ENCODE data around the gene SMPDL3A.
"Not testable (repeated sequence)": the region's sequence is repeated elsewhere in the genome, so short reads cannot be mapped to it uniquely, and the experiment has no call there.

The SMPDL3A gene, protein sequence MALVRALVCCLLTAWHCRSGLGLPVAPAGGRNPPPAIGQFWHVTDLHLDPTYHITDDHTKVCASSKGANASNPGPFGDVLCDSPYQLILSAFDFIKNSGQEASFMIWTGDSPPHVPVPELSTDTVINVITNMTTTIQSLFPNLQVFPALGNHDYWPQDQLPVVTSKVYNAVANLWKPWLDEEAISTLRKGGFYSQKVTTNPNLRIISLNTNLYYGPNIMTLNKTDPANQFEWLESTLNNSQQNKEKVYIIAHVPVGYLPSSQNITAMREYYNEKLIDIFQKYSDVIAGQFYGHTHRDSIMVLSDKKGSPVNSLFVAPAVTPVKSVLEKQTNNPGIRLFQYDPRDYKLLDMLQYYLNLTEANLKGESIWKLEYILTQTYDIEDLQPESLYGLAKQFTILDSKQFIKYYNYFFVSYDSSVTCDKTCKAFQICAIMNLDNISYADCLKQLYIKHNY

DNA sequence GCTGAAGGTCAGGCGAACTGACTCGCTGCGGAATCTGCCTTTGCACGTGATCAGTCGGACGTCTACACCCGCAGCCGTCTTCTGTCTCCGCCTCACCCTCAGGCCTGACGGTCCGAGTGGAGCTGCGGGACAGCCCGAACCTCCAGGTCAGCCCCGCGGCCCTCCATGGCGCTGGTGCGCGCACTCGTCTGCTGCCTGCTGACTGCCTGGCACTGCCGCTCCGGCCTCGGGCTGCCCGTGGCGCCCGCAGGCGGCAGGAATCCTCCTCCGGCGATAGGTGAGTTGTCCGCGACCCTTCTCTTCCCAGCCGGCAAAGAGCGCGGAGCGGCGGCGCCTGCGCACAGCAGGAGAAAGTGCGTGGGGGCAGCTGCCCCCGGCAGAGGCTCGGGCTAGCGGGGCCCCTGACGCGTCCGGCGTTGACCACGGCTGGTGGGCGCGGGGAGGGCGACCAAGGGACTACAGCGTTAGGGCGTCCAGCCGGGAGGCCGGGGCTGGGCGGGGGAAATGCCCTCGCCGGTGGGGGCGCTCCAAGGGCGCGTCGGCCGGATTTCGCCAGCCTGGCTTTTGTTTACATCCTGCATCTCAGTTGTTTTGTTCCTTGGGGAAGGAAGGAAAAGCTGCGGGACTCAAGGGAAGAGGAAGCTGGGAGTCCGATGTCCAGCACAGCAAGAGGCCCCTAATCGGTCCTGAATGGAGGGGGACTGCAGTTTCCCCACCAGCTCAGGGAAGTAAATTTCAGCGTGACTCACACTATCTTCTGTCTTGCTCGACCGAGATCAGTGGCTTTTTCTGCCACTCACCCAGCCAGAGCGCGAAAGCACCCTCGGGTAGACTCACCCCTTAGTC is at the start of gene SMPDL3A:
SMPDL3A (plus strand) TSS at position 77 of the 846 bp plus-strand sequence; CDS start at position 166, 89 bp downstream.
- TF ChIP-seq, protein P1, sequence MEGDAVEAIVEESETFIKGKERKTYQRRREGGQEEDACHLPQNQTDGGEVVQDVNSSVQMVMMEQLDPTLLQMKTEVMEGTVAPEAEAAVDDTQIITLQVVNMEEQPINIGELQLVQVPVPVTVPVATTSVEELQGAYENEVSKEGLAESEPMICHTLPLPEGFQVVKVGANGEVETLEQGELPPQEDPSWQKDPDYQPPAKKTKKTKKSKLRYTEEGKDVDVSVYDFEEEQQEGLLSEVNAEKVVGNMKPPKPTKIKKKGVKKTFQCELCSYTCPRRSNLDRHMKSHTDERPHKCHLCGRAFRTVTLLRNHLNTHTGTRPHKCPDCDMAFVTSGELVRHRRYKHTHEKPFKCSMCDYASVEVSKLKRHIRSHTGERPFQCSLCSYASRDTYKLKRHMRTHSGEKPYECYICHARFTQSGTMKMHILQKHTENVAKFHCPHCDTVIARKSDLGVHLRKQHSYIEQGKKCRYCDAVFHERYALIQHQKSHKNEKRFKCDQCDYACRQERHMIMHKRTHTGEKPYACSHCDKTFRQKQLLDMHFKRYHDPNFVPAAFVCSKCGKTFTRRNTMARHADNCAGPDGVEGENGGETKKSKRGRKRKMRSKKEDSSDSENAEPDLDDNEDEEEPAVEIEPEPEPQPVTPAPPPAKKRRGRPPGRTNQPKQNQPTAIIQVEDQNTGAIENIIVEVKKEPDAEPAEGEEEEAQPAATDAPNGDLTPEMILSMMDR (IDR thresholded peaks at IDR 0.05; ENCODE audit: low read depth, low read length) = peak; percentile 34
- peak within 1 kb of the TSS; percentile 61 for H3K4me3 ChIP-seq (ENCODE audit: low read depth, low read length)

DNA sequence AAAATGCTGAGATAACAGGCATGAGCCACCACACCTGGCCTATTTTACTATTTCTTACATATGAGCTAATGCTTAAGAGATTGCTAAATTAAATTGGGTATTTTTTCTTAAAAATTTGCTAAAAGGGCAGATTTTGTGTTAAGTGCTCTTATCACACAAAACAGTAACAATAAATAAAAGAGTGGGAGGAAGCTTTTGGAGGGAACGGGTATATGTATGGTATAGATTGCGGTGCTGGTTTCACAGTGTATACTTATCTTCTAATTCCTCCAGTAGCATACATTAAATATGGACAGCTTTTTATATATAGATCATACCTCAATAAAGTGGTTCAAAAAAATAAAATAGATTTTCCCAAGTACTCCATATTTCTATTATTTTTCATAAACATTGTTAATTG is 49.0 kb upstream of the SMPDL3A start:
- no peak overlapping the region for H3K4me3 ChIP-seq (ENCODE audit: low read depth, low read length)
- TF ChIP-seq, protein P1 (IDR thresholded peaks at IDR 0.05; ENCODE audit: low read depth, low read length) = no peak

DNA sequence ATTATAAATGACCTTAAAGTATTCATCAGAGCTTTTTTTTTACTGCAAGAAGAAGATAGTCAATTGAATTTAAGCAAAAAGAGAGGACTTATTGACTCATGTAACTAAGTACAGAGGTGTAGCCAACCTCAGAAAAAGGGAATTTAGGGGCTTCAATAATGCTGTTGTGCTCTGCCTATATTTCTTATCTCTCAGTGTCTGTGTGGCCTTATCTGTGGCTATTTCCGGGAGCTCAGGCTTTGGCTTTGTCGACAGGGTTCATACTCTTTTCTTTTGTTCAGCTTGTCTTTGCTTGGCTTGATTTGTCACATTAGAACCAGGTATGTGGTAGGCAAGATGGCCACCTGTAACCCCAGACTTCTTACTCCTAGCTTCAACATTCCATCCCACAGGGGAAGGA is 48.1 kb upstream of the SMPDL3A start:
- TF ChIP-seq, protein P1 (IDR thresholded peaks at IDR 0.05; ENCODE audit: low read depth, low read length) = no peak
- H3K4me3 ChIP-seq (ENCODE audit: low read depth, low read length) = no peak overlapping the region

DNA sequence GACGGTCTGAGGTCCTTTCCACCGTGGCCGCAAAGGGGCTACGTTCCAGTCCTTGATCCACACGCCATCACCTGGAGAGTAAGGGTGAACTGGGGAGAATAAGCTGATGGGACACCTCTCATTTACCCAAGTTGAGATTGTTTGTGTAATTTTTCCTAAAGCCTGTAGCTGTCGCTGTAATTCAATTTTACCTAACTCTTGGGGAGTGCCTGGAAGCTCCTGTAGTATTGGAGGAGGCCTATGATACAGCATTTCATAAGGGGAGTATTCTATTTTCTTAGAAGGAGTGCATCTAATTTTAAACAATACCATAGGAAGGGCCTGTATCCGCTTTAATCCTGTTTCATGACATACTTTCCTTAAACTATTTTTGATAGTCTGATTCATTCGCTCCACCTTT is 44.8 kb upstream of the SMPDL3A start:
- H3K4me3 ChIP-seq (ENCODE audit: low read depth, low read length) = not testable (repeated sequence)

DNA sequence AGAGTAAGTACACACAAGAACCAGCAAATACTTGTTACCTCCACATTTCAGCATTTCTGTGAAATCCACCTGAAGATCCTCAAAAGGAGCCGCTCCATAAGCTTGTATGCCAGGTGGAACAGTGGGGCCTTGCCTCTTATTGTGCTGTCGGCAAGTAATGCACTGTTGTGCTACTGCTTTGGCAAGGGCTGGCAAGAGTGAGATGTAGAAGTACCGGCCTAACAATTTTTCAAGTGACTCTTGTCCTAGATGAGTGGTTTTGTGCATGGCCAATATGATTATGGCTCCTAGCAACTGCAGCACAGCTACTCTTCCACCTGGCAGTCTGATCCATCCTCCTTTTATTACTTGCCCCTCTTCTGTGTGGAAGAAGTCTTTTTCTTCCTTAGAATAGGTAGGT is 44.2 kb upstream of the SMPDL3A start:
- H3K4me3 ChIP-seq (ENCODE audit: low read depth, low read length) = not testable (repeated sequence)

DNA sequence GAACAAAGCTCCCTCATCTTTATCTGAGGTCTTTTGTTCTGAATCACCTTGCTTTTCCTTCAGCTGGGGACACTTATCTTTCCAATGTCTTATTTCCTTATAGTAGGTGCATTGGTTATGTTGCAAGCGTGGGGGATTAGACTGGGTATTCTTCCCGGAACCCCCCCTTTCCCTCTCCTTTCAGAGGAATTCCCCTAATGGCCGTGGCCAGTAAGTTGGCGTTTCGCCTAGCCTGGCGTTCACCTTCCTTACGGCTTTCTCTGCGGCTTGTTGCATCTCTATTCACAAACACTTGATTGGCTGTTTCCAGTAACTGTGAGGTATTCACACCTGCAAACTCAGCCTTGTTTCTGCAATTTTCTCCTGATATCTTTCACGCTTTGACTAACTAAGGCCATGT is 42.4 kb upstream of the SMPDL3A start:
- H3K4me3 ChIP-seq (ENCODE audit: low read depth, low read length) = no peak overlapping the region
- TF ChIP-seq, protein P1 (IDR thresholded peaks at IDR 0.05; ENCODE audit: low read depth, low read length) = no peak

DNA sequence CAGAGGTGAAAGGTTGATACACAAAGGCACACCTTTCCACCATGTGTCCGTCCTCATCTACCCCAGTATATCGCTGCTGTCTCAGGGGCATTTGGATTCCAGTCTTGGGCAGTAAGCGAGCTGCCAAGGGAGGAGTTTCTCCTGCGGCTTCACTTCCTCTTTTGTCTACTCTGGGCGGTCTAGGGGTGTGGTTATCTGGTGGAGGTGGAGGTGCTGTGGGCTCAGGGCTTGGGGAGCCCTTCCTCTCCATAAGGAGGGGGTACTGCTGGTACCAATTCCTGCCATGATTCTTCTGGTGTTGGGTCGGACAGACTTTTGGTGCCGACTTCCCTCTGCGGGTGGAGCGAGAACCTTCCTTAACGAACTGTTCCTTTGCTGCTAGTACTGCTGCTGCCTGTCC is 41.5 kb upstream of the SMPDL3A start:
- TF ChIP-seq, protein P1 (IDR thresholded peaks at IDR 0.05; ENCODE audit: low read depth, low read length) = no peak
- H3K4me3 ChIP-seq (ENCODE audit: low read depth, low read length) = no peak overlapping the region

DNA sequence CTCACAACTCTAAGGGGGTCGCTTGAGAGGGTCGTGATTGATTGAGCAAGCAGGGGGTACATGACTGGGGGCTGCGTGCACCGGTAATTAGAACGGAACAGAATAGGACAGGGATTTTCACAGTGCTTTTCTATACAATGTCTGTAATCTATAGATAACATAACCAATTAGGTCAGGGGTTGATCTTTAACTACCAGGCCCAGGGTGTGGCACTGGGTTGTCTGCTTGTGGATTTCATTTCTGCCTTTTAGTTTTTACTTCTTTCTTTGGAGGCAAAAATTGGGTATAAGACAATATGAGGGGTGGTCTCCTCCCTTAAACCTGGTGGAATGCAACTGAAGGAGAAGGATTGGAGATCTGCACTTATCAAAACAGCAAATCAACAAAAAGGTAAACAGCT is 40.1 kb upstream of the SMPDL3A start:
- not testable (repeated sequence) for H3K4me3 ChIP-seq (ENCODE audit: low read depth, low read length)

Measured in WI38 (cell line).